HepG2 (cell line): ENCODE data around the gene SLC13A5. TPM values are rescaled to one million over a fixed set of nuclear protein-coding genes. Genes with fewer than 3 reads are reported as not detected.
A peak's percentile ranks its signal among the peaks of the same experiment; 100 is the strongest.

Experiments used
- ARID2 ChIP-seq: sonication (generic); formaldehyde crosslinking; IDR thresholded peaks from 2 replicates; pipeline ENCODE4 v1.8.1; 2022; ENCODE audit warnings: mild to moderate bottlenecking, missing genetic modification reagents, borderline replicate concordance
- E2F2 ChIP-seq: sonication (generic); formaldehyde crosslinking; IDR thresholded peaks from 2 replicates; pipeline ENCODE4 v1.4.0; 2020; ENCODE audit warnings: missing genetic modification reagents, borderline replicate concordance
- NRL ChIP-seq: sonication (generic); formaldehyde crosslinking; IDR thresholded peaks from 2 replicates; pipeline ENCODE4 v1.5.0; 2020; ENCODE audit warnings: missing genetic modification reagents, mild to moderate bottlenecking, moderate library complexity, borderline replicate concordance
- SKIL ChIP-seq: sonication (generic); formaldehyde crosslinking; IDR thresholded peaks from 2 replicates; pipeline ENCODE4 v1.8.0; 2022; ENCODE audit warnings: missing genetic modification reagents, mild to moderate bottlenecking, moderate library complexity, borderline replicate concordance
- TBP ChIP-seq: sonication (generic); formaldehyde crosslinking; IDR thresholded peaks from 2 replicates; pipeline ENCODE4 v1.5.0; 2020; ENCODE audit warnings: missing genetic modification reagents
- TFE3 ChIP-seq: IDR thresholded peaks from 2 replicates; pipeline ENCODE4 v1.6.1; 2016
- ZNF326 ChIP-seq: sonication (generic); formaldehyde crosslinking; IDR thresholded peaks from 2 replicates; pipeline ENCODE4 v1.4.0; 2020; ENCODE audit warnings: missing genetic modification reagents, borderline replicate concordance
- ZNF414 ChIP-seq: sonication (generic); formaldehyde crosslinking; IDR thresholded peaks from 2 replicates; pipeline ENCODE4 v1.5.0; 2020; ENCODE audit warnings: missing genetic modification reagents
- ZNF441 ChIP-seq: sonication (generic); formaldehyde crosslinking; IDR thresholded peaks from 2 replicates; pipeline ENCODE4 v1.7.0; 2021; ENCODE audit warnings: missing genetic modification reagents, borderline replicate concordance
- ZNF564 ChIP-seq: sonication (generic); formaldehyde crosslinking; IDR thresholded peaks from 2 replicates; pipeline ENCODE4 v1.8.1; 2023; ENCODE audit warnings: mild to moderate bottlenecking, missing genetic modification reagents
- ZNF572 ChIP-seq: sonication (generic); formaldehyde crosslinking; IDR thresholded peaks from 2 replicates; pipeline ENCODE4 v1.5.1; 2020; ENCODE audit warnings: mild to moderate bottlenecking, missing genetic modification reagents
- ZNF670 ChIP-seq: sonication (generic); formaldehyde crosslinking; IDR thresholded peaks from 2 replicates; pipeline ENCODE4 v1.8.0; 2022; ENCODE audit warnings: mild to moderate bottlenecking, missing genetic modification reagents, borderline replicate concordance
- ZSCAN22 ChIP-seq: sonication (generic); formaldehyde crosslinking; IDR thresholded peaks from 2 replicates; pipeline ENCODE4 v1.4.0; 2020; ENCODE audit warnings: mild to moderate bottlenecking, missing genetic modification reagents
- ZSCAN31 ChIP-seq: sonication (generic); formaldehyde crosslinking; IDR thresholded peaks from 2 replicates; pipeline ENCODE4 v1.5.0; 2020; ENCODE audit warnings: low read depth, mild to moderate bottlenecking, missing genetic modification reagents
- polyA plus RNA-seq, 8 experiments: library from polyadenylated mRNA; depleted of rRNA in 3 of 8; stranded (reverse) in 7 of 8; unstranded in 1 of 8; fragments of >200 nt; fragmentation: Illumina TruSeq in 4 of 8; extraction: Trizol in 4 of 8; gene quantifications; 2 replicates each; pipeline versions ENCODE4 v1.2.1 to v1.2.3, GENCODE V29; 2011 to 2016; ENCODE audit warnings: low read depth in 4 of 8, missing spikeins in 1 of 8, mixed read lengths in 1 of 8; ENCODE audit not compliant: insufficient read depth in 1 of 8
- total RNA-seq, 5 experiments: library from RNA; depleted of rRNA; stranded (reverse); fragments of >200 nt; fragmentation: Illumina TruSeq; extraction: Trizol; gene quantifications; 2 replicates each; pipeline ENCODE4 v1.2.3, GENCODE V29; 2016; ENCODE audit warnings: low read depth in 1 of 5
- TF ChIP-seq, protein P1 (sequence below): sonication (generic); formaldehyde crosslinking; IDR thresholded peaks from 2 replicates; pipeline ENCODE4 v1.8.0; 2022; ENCODE audit warnings: missing genetic modification reagents, low read depth, mild to moderate bottlenecking, borderline replicate concordance

Gene SLC13A5
- total and polyA plus RNA-seq, 2 of the 13 experiments (the other 11 are each of a cell fraction or from before 2014, with no cell fraction given): 42.8 to 310 TPM

- no peak for TF ChIP-seq SKIL
- 0 out of 2 replicates have a peak, but pooled peaks have one; percentile 2 for TF ChIP-seq ZSCAN31 (CRISPR knock-in tag)
- TF ChIP-seq TFE3 (CRISPR knock-in tag): no peak
- 0 out of 2 replicates have a peak, but pooled peaks have one; percentile 13 for TF ChIP-seq ZNF572 (CRISPR knock-in tag)
- TF ChIP-seq NRL (CRISPR knock-in tag): peak; percentile 76; the same call in 1 of the 2 replicates
- TF ChIP-seq ZNF564 (CRISPR knock-in tag): no peak
- TF ChIP-seq ZNF414: no peak
- no peak for TF ChIP-seq ZNF326 (CRISPR knock-in tag)
- no peak for TF ChIP-seq ZSCAN22 (CRISPR knock-in tag)
- TF ChIP-seq ARID2 (CRISPR knock-in tag): no peak
- TF ChIP-seq, protein P1, sequence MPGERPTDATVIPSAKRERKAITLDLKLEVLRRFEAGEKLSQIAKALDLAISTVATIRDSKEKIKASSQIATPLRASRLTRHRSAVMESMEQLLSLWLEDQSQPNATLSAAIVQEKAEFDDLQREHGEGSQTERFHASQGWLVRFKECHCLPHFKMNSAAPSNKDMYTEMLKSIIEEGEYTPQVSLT (CRISPR knock-in tag): no peak
- TF ChIP-seq TBP (CRISPR knock-in tag): no peak
- TF ChIP-seq ZNF670 (CRISPR knock-in tag): no peak
- TF ChIP-seq E2F2 (CRISPR knock-in tag): no peak
- no peak for TF ChIP-seq ZNF441
Observed at GRCh38 chr17:6676802-6677157, 36.4 kb downstream of the SLC13A5 start (continued).
